Putamen (tissue), 1 donor: ENCODE data around the gene QSOX2.

Experiments used
- DNase-seq: peaks from one replicate; pipeline ENCODE4 v3.0.0-alpha.2; 2016; ENCODE audit warnings: low spot score

The QSOX2 gene

GRCh38 chr9:136222166-136222905 lies 23.3 kb downstream of the QSOX2 start:
- no peak for DNase-seq

GRCh38 chr9:136220017-136220729 lies 25.4 kb downstream of the QSOX2 start:
- no peak for DNase-seq

GRCh38 chr9:136219276-136219675 lies 26.3 kb downstream of the QSOX2 start:
- DNase-seq: no peak

GRCh38 chr9:136218673-136219072 lies 26.9 kb downstream of the QSOX2 start:
- DNase-seq: no peak

- DNase-seq: no peak
These were observed 27.3 kb downstream of the QSOX2 start for GRCh38 chr9:136218271-136218670.

- DNase-seq: no peak
These were observed 28.9 kb downstream of the QSOX2 start for GRCh38 chr9:136216541-136217244.

- DNase-seq: no peak
These were observed 31.9 kb downstream of the QSOX2 start for GRCh38 chr9:136213733-136214132.

- DNase-seq: no peak
These were observed 33.2 kb downstream of the QSOX2 start for GRCh38 chr9:136212345-136212950.

GRCh38 chr9:136211441-136212344 lies 33.9 kb downstream of the QSOX2 start:
- DNase-seq: no peak

GRCh38 chr9:136211006-136211405 lies 34.6 kb downstream of the QSOX2 start:
- no peak for DNase-seq

- no peak for DNase-seq
These were observed 35.3 kb downstream of the QSOX2 start for GRCh38 chr9:136210276-136210675.

GRCh38 chr9:136209786-136210185 lies 35.8 kb downstream of the QSOX2 start:
- no peak for DNase-seq

GRCh38 chr9:136209232-136209631 lies 36.4 kb downstream of the QSOX2 start:
- no peak for DNase-seq

GRCh38 chr9:136208675-136209074 lies 36.9 kb downstream of the QSOX2 start:
- no peak for DNase-seq

- DNase-seq: no peak
These were observed 38.0 kb downstream of the QSOX2 start for GRCh38 chr9:136207616-136208015.

- no peak for DNase-seq
These were observed 38.9 kb downstream of the QSOX2 start for GRCh38 chr9:136206602-136207275.

- no peak for DNase-seq
These were observed 40.0 kb downstream of the QSOX2 start for GRCh38 chr9:136205707-136205992.

- no peak for DNase-seq
These were observed 40.5 kb downstream of the QSOX2 start, which contains the start of gene LHX3 for GRCh38 chr9:136204838-136205706. LHX3 (minus strand) TSS chr9:136205128; CDS start chr9:136205012, 116 bp downstream.

GRCh38 chr9:136204145-136204805 lies 41.3 kb downstream of the QSOX2 start:
- no peak for DNase-seq
